ENCODE results near the gene TRPC3. TPM values are rescaled to one million over a fixed set of nuclear protein-coding genes. Genes with fewer than 3 reads are reported as not detected.

Gene TRPC3
- total and polyA plus RNA-seq, 7 donors: 0.04 to 0.15 (median 0.08) TPM; not detected in 1

DNA sequence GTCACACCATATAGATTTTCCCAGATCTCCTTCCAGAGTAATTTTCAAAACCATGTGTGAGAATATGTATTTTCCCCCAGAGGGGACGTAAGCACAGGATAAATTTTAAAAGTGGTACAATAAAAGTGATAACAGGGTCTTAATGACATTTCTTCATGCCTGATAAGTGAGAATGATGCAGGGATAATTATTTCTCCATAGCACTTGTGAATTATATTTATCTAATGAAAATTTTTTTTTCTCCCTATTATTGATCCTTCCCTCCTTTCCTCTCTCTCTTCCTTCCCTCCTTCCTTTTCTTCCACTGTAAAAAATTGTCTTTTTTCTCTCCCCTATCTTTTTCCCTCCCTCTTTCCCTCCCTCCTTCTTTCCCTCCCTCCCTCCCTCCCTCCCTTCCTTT is 17.0 kb upstream of the TRPC3 start:
- Histone ChIP-seq H3K36me3 (ENCODE audit: insufficient read depth in 1 of 2, low read depth in 1 of 2) (no peaks in the 10 kb centered on the region), H3K4me1 (no peaks in the 10 kb centered on the region), H3K9me3 (no peaks in the 10 kb centered on the region), H3K27me3 (ENCODE audit: insufficient read depth in 3 of 3, low read length in 2 of 3) (peaks cover 0 to 15% (median 0%) of the 10 kb centered on the region in 3 donors), H3K27ac (no peak overlapping the region), H3K4me3 (no peak overlapping the region)
- TF ChIP-seq, protein P1, sequence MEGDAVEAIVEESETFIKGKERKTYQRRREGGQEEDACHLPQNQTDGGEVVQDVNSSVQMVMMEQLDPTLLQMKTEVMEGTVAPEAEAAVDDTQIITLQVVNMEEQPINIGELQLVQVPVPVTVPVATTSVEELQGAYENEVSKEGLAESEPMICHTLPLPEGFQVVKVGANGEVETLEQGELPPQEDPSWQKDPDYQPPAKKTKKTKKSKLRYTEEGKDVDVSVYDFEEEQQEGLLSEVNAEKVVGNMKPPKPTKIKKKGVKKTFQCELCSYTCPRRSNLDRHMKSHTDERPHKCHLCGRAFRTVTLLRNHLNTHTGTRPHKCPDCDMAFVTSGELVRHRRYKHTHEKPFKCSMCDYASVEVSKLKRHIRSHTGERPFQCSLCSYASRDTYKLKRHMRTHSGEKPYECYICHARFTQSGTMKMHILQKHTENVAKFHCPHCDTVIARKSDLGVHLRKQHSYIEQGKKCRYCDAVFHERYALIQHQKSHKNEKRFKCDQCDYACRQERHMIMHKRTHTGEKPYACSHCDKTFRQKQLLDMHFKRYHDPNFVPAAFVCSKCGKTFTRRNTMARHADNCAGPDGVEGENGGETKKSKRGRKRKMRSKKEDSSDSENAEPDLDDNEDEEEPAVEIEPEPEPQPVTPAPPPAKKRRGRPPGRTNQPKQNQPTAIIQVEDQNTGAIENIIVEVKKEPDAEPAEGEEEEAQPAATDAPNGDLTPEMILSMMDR (IDR thresholded peaks at IDR 0.05): no peak
- intact Hi-C loops (cut with DNase I): no loop called here
- WGBS, 3 donors: 57 to 69% (median 60%) methylated on average over 1 of the region's 1 CpG
- DNase-seq (no peak), ATAC-seq (no peak)

DNA sequence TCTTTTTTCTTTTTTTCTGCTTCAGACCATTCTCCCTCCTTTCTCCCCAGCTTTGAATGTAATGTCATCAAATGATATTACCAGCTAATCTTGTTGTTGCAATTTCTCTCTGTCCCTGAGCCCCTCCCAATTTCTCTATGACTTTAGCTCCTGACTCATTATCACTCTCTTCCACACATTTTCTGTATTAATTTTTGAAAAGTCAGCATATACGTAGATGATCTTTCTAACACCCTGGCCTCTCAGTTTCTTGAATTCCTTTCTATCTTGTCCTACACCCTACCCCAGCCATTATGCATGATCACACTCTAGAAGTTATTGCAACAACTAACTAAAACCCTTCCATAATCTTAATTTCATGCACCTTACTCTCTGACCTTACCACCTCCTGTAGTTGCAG is 13.1 kb upstream of the TRPC3 start:
- ATAC-seq (no peak), DNase-seq (no peak)
- TF ChIP-seq, protein P1 (IDR thresholded peaks at IDR 0.05): no peak
- Histone ChIP-seq H3K27me3 (ENCODE audit: insufficient read depth in 3 of 3, low read length in 2 of 3) (peaks cover 0 to 15% (median 0%) of the 10 kb centered on the region in 3 donors), H3K36me3 (ENCODE audit: insufficient read depth in 1 of 2, low read depth in 1 of 2) (no peaks in the 10 kb centered on the region), H3K9me3 (no peaks in the 10 kb centered on the region), H3K4me3 (no peak overlapping the region), H3K27ac (no peak overlapping the region), H3K4me1 (no peaks in the 10 kb centered on the region)
- intact Hi-C loops (cut with DNase I): no loop called here
- 92 to 98% (median 97%) methylated on average over 1 of the region's 1 CpG for WGBS, 3 donors

DNA sequence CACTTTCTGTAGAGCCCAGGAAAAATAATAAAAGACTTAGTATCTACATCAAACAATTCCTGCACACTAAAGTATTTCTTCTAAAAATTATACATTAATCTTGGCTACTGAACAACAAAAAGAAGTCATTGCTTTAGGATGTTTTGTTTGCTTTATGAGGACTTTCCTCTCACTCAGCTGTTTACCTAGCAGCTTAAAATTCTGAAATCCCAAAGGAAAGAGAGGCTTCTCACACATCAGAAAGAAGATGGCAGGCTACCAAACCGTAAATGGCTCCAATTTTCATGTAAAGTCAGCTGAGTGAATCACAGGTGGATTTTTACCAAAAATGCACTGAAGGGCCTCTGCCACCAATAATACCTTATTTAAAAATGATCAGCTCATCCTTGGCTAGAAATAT is 9.0 kb upstream of the TRPC3 start:
- Histone ChIP-seq H3K36me3 (ENCODE audit: insufficient read depth in 1 of 2, low read depth in 1 of 2) (no peaks in the 10 kb centered on the region), H3K4me3 (no peak overlapping the region), H3K27ac (no peak overlapping the region), H3K4me1 (no peaks in the 10 kb centered on the region), H3K9me3 (no peaks in the 10 kb centered on the region), H3K27me3 (ENCODE audit: insufficient read depth in 3 of 3, low read length in 2 of 3) (peaks cover 0 to 6% (median 0%) of the 10 kb centered on the region in 3 donors)
- TF ChIP-seq, protein P1 (IDR thresholded peaks at IDR 0.05): no peak
- DNase-seq (no peak), ATAC-seq (no peak)
- WGBS, 3 donors: 49 to 68% (median 64%) methylated on average over 1 of the region's 1 CpG
- intact Hi-C loops (cut with DNase I): no loop called here

DNA sequence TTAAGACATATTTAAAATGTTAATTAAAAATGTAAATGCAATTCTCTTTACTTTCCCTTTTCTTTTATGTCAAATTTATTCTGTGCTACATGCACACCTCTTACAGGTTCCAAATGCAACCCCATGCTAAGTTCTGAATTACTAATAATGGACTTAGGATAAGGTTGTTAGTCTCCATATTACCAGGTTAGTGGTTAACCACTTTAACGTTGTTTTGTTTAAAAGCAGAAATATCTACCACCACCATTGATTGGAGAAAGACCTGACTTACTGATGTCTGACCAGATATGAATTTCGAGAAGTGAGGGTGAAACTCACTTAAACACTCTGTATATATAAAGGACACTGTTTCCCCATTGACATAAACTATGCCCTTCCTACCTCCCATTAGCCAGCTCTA is 6.9 kb upstream of the TRPC3 start:
- 78 to 86% (median 84%) methylated on average over 2 of the region's 2 CpGs for WGBS, 3 donors
- intact Hi-C loops (cut with DNase I): no loop called here

More for the DNA sequence above, 6.9 kb upstream of the TRPC3 start:
- no peak overlapping the region for H3K4me3 ChIP-seq
- ATAC-seq (no peak), DNase-seq (no peak)
- no peaks in the 10 kb centered on the region for H3K36me3 ChIP-seq (ENCODE audit: insufficient read depth in 1 of 2, low read depth in 1 of 2)
- no peaks in the 10 kb centered on the region for H3K9me3 ChIP-seq
- H3K4me1 ChIP-seq: no peaks in the 10 kb centered on the region
- no peak overlapping the region for H3K27ac ChIP-seq
- TF ChIP-seq, protein P1 (IDR thresholded peaks at IDR 0.05): no peak
- peaks cover 0 to 9% (median under 1%) of the 10 kb centered on the region in 3 donors for H3K27me3 ChIP-seq (ENCODE audit: insufficient read depth in 3 of 3, low read length in 2 of 3)

Measured in psoas muscle (tissue), 8 donors.